Smooth muscle cell (in vitro differentiated cells): ENCODE data around the gene ARNT2. TPM values are rescaled to one million over a fixed set of nuclear protein-coding genes. Genes with fewer than 3 reads are reported as not detected.

ENCODE experiments used
- DNase-seq: peaks from one replicate; lab custom pipeline; 2025; ENCODE audit not compliant: unreplicated experiment; lab: John Stamatoyannopoulos, UW
- H2AFZ ChIP-seq: fragments of 200-600 bp; sonication (generic); 2 replicates; pipeline ENCODE4 v1.6.0; 2016; ENCODE audit warnings: antibody characterized with exemption, low read depth, mild to moderate bottlenecking
- H3F3A ChIP-seq: fragments of 200-600 bp; sonication (generic); 2 replicates; pipeline ENCODE4 v1.6.0; 2017; ENCODE audit warnings: antibody characterized with exemption, low read depth
- H3K27ac ChIP-seq: fragments of 200-600 bp; sonication (generic); 2 replicates; pipeline ENCODE4 v1.5.1; 2016; ENCODE audit warnings: low read depth, mild to moderate bottlenecking
- H3K27me3 ChIP-seq: fragments of 200-600 bp; sonication (generic); 2 replicates; pipeline ENCODE4 v1.6.1; 2016; ENCODE audit warnings: low read depth, mild to moderate bottlenecking
- H3K36me3 ChIP-seq: fragments of 200-600 bp; sonication (generic); 2 replicates; pipeline ENCODE4 v1.5.1; 2016; ENCODE audit warnings: low read depth
- H3K4me1 ChIP-seq: fragments of 200-600 bp; sonication (generic); 2 replicates; pipeline ENCODE4 v1.5.1; 2016; ENCODE audit warnings: low read depth
- H3K4me2 ChIP-seq: fragments of 200-600 bp; sonication (generic); 2 replicates; pipeline ENCODE4 v1.6.0; 2016; ENCODE audit warnings: mild to moderate bottlenecking
- H3K4me3 ChIP-seq: fragments of 200-600 bp; sonication (generic); 2 replicates; pipeline ENCODE4 v1.5.1; 2016; ENCODE audit warnings: mild to moderate bottlenecking
- H3K79me2 ChIP-seq: fragments of 200-600 bp; sonication (generic); 2 replicates; pipeline ENCODE4 v1.6.0; 2016; ENCODE audit warnings: low read depth, mild to moderate bottlenecking
- H3K9ac ChIP-seq: fragments of 200-600 bp; sonication (generic); 2 replicates; pipeline ENCODE4 v1.6.0; 2016; ENCODE audit warnings: low read depth
- H3K9me3 ChIP-seq: fragments of 200-600 bp; sonication (generic); replicated peaks from 2 replicates; pipeline ENCODE4 v1.5.1; 2016; ENCODE audit warnings: low read depth
- H4K20me1 ChIP-seq: fragments of 200-600 bp; sonication (generic); 2 replicates; pipeline ENCODE4 v1.6.0; 2016; ENCODE audit warnings: low read depth
- CTCF ChIP-seq: fragments of 200-600 bp; sonication (generic); IDR thresholded peaks from 2 replicates; pipeline ENCODE4 v1.5.1; 2017; ENCODE audit warnings: borderline replicate concordance, mild to moderate bottlenecking, antibody characterized with exemption; ENCODE audit not compliant: insufficient read depth, poor library complexity, severe bottlenecking
- WGBS: methylation state at CpG from one replicate; pipeline ENCODE4 v1.1.7; 2016; ENCODE audit warnings: low lambda C conversion rate; 5-methylcytosine and 5-hydroxymethylcytosine counted together
- polyA plus RNA-seq: library from polyadenylated mRNA; unstranded; fragments of >200 nt; fragmentation: Nextera tagmentation; extraction: Ambion mirVana; gene quantifications from 2 replicates; pipeline ENCODE4 v1.2.1, GENCODE V29; 2016
- total RNA-seq: library from RNA; depleted of rRNA; stranded (reverse); fragments of >200 nt; gene quantifications from 2 replicates; pipeline ENCODE4 v1.2.3, GENCODE V29; 2014

ARNT2 gene
- total and polyA plus RNA-seq, 2 experiments from 2014 or later: 0.55 to 2.8 TPM

DNA sequence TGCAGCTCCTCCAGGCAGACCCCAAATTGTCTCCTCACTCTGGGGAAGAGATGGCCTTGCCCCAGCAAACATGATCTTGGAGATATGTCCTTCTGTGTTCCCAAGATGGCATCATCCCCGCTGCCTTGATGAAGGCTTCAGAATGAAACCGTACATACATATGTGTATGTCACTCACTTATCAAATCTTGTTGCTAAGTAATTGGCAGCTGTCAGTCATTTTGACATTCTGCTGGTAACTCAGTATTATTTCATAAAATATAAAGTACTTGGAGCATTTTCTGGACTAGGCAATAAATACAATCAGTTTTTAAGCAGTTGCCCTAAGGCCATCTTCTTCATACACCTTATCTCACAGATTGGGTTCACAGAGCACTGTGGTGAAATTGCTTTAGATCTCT, 62.4 kb downstream of the ARNT2 start:
- no peaks in the 10 kb centered on the region for H3K79me2 ChIP-seq
- DNase-seq: no peak
- no peak for TF ChIP-seq CTCF
- H3K9ac ChIP-seq: no peak overlapping the region
- H3F3A ChIP-seq: no peaks in the 10 kb centered on the region
- H2AFZ ChIP-seq: no peak overlapping the region
- H3K27me3 ChIP-seq: no peaks in the 10 kb centered on the region
- peaks cover 3% of the 10 kb centered on the region for H3K4me1 ChIP-seq
- H3K4me2 ChIP-seq: no peak overlapping the region
- no peak overlapping the region for H3K4me3 ChIP-seq
- WGBS: 98% methylated on average over 2 of the region's 2 CpGs
- no peaks in the 10 kb centered on the region for H4K20me1 ChIP-seq
- no peaks in the 10 kb centered on the region for H3K36me3 ChIP-seq
- no peak overlapping the region for H3K27ac ChIP-seq
- no peaks in the 10 kb centered on the region for H3K9me3 ChIP-seq

- H3K36me3 ChIP-seq: no peaks in the 10 kb centered on the region
- DNase-seq: no peak
- H3K4me1 ChIP-seq: peaks cover 11% of the 10 kb centered on the region
- WGBS: 71% methylated on average over 15 of the region's 16 CpGs
- no peak overlapping the region for H3K9ac ChIP-seq
- H4K20me1 ChIP-seq: no peaks in the 10 kb centered on the region
- H3K79me2 ChIP-seq: no peaks in the 10 kb centered on the region
- no peak overlapping the region for H3K4me2 ChIP-seq
- no peak overlapping the region for H3K27ac ChIP-seq
- no peak for TF ChIP-seq CTCF
- no peaks in the 10 kb centered on the region for H3K9me3 ChIP-seq
- no peak overlapping the region for H2AFZ ChIP-seq
- no peaks in the 10 kb centered on the region for H3K27me3 ChIP-seq
- no peaks in the 10 kb centered on the region for H3F3A ChIP-seq
- H3K4me3 ChIP-seq: no peak overlapping the region
Observed at GRCh38 chr15:80467311-80467714, 63.1 kb downstream of the ARNT2 start.

DNA sequence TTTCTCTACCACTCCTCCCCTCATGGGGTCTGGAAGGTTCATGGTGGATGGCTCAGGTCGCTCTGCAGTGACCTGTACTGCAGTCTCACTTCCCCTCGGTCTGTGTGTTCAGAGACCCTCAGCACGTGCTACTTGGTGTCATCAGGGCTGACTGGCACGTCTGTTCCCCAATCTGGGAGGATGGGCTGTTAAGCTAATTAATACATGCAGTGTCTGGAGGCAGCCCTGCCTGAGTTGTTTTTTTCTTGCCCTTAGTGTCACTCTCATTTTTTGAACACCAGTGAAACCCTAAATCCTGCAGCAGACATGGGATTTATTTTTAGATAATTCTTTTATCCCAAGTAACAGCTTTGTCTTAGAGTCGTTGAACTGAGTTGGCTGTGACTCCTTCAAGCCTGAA, 64.6 kb downstream of the ARNT2 start:
- no peak overlapping the region for H3K27ac ChIP-seq
- H3K4me3 ChIP-seq: no peak overlapping the region
- H3F3A ChIP-seq: no peaks in the 10 kb centered on the region
- H3K36me3 ChIP-seq: no peaks in the 10 kb centered on the region
- no peak overlapping the region for H3K9ac ChIP-seq
- peaks cover 11% of the 10 kb centered on the region for H3K4me1 ChIP-seq
- peak overlapping the region; percentile 25 for H3K4me2 ChIP-seq
- 63% methylated on average over 5 of the region's 5 CpGs for WGBS
- no peaks in the 10 kb centered on the region for H3K79me2 ChIP-seq
- TF ChIP-seq CTCF: no peak
- no peaks in the 10 kb centered on the region for H4K20me1 ChIP-seq
- no peaks in the 10 kb centered on the region for H3K9me3 ChIP-seq
- H3K27me3 ChIP-seq: no peaks in the 10 kb centered on the region
- DNase-seq: no peak
- no peak overlapping the region for H2AFZ ChIP-seq

GRCh38 chr15:80471881-80472280, 67.7 kb downstream of the ARNT2 start:
- H3K9me3 ChIP-seq: no peaks in the 10 kb centered on the region
- H3K79me2 ChIP-seq: no peaks in the 10 kb centered on the region
- no peaks in the 10 kb centered on the region for H4K20me1 ChIP-seq
- 52% methylated on average over 3 of the region's 3 CpGs for WGBS
- peak overlapping the region; percentile 26 for H3K27ac ChIP-seq
- H3K4me1 ChIP-seq: peaks cover 11% of the 10 kb centered on the region
- no peaks in the 10 kb centered on the region for H3F3A ChIP-seq
- peak overlapping the region; percentile 51 for H3K4me2 ChIP-seq
- no peak overlapping the region for H3K9ac ChIP-seq
- no peaks in the 10 kb centered on the region for H3K27me3 ChIP-seq
- no peaks in the 10 kb centered on the region for H3K36me3 ChIP-seq
- no peak overlapping the region for H2AFZ ChIP-seq
- TF ChIP-seq CTCF: no peak
- H3K4me3 ChIP-seq: no peak overlapping the region
- DNase-seq: no peak
